ENCODE results near the gene PAK4.

DNA sequence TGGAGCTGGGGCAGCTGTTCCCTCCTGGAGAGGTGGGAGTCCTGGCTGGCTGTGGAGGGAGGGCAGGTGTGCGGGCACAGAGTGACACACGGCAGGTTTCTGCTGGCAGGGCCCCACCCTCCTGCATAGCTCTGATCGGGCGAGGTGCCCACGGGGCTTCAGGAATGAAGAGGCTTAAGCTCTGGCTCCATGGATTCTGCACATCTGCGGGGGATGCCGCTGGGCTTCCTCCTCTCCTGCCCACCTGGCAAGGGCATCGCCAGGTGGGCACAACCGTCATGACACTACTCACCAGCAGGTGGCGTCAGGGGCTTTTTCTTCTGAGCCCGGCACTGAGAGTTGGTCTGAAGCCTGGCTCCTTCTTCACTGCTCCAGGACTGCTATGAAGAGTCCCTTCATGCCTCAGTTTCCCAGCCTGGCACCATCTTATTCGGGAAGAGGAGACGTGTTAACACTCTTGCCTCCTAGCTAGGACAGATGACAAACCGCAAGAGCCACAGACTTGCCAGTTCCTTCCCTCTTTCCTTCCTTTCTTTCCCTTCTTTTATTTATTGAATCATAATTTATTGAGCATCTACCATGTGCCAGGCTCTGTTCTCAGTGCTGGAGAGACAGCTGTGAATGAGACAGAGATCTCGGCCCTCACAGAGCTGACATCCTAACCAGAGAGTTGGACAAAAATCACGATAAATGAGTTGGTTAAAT, 15.2 kb upstream of the PAK4 start:
- TF ChIP-seq, protein P1, sequence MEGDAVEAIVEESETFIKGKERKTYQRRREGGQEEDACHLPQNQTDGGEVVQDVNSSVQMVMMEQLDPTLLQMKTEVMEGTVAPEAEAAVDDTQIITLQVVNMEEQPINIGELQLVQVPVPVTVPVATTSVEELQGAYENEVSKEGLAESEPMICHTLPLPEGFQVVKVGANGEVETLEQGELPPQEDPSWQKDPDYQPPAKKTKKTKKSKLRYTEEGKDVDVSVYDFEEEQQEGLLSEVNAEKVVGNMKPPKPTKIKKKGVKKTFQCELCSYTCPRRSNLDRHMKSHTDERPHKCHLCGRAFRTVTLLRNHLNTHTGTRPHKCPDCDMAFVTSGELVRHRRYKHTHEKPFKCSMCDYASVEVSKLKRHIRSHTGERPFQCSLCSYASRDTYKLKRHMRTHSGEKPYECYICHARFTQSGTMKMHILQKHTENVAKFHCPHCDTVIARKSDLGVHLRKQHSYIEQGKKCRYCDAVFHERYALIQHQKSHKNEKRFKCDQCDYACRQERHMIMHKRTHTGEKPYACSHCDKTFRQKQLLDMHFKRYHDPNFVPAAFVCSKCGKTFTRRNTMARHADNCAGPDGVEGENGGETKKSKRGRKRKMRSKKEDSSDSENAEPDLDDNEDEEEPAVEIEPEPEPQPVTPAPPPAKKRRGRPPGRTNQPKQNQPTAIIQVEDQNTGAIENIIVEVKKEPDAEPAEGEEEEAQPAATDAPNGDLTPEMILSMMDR (IDR thresholded peaks at IDR 0.05; ENCODE audit: low read depth, low read length, poor library complexity, severe bottlenecking) = peak; percentile 80
- no peak for TF ChIP-seq EZH2phosphoT487 (IDR thresholded peaks at IDR 0.05; ENCODE audit: borderline replicate concordance, low read length)
